A549 treated with AZD9567 at 1 μM for 4 hours (cell line): Measurements from ENCODE around the gene TST. TPM values are rescaled to one million over a fixed set of nuclear protein-coding genes. Genes with fewer than 3 reads are reported as not detected.

Experiments
- total RNA-seq: library from RNA; stranded (reverse); fragments of 200-300 nt; extraction: Qiagen RNA extraction; gene quantifications from 5 replicates; pipeline ENCODE4 v1.2.3, GENCODE V29; 2022; ENCODE audit not compliant: insufficient read depth

TST gene
- total RNA-seq, result 35.8 to 66.3 TPM (median 63.6 TPM) in 5 replicates

GRCh38 chr22:37019309-37020191 is at the start of gene TST, which contains the start of gene MPST:
Gene TST (minus strand): TSS chr22:37019447. CDS start chr22:37018732, 715 bp downstream.
Gene MPST (plus strand): TSS chr22:37019742. CDS start chr22:37019837, 95 bp downstream.

GRCh38 chr22:37051391-37052385 is 32.4 kb upstream of the TST start, which contains the start of gene KCTD17:
Gene KCTD17 (plus strand): TSS chr22:37051742. CDS start chr22:37051761, 19 bp downstream.

Other genes with a start within 250 kb of the TST start
- gene IFT27, start 243.3 kb downstream of the TST start, total RNA-seq, result 2.5 to 21.2 TPM (median 20.7 TPM) in 5 replicates
- not detected in 5 replicates for gene PVALB, start 202.4 kb downstream of the TST start, total RNA-seq
- gene NCF4, start 158.4 kb downstream of the TST start, total RNA-seq, result 0.05 TPM in 1 of 5 replicates, not detected in the others
- gene CSF2RB, start 105.8 kb downstream of the TST start, total RNA-seq, result not detected in 5 replicates
- gene MPST, start 295 bp upstream of the TST start, total RNA-seq, result 37.2 to 75.7 TPM (median 68.1 TPM) in 5 replicates
- 23.2 to 27.7 TPM (median 25.0 TPM) in 5 replicates for gene KCTD17, start 32.3 kb upstream of the TST start, total RNA-seq
- 0.02 to 0.13 TPM (median 0.09 TPM) in 3 of 5 replicates, not detected in the others for gene TMPRSS6, start 90.3 kb upstream of the TST start, total RNA-seq
- gene IL2RB, start 130.5 kb upstream of the TST start, total RNA-seq, result 0.04 to 0.09 TPM (median 0.05 TPM) in 4 of 5 replicates, not detected in the other
- gene C1QTNF6, start 168.8 kb upstream of the TST start, total RNA-seq, result 4.8 to 10.0 TPM (median 8.6 TPM) in 5 replicates
- not detected in 5 replicates for gene SSTR3, start 193.0 kb upstream of the TST start, total RNA-seq
- 0.05 to 0.15 TPM (median 0.13 TPM) in 3 of 5 replicates, not detected in the others for gene RAC2, start 224.8 kb upstream of the TST start, total RNA-seq